Fibroblast of the aortic adventitia (primary cell): Measurements from ENCODE around the gene GPC4. TPM values are rescaled to one million over a fixed set of nuclear protein-coding genes. Genes with fewer than 3 reads are reported as not detected.

Experiments
- DNase-seq: peaks from one replicate; pipeline ENCODE4 v3.0.0-alpha.2; 2010; ENCODE audit warnings: low read depth
- H3K4me3 ChIP-seq: 2 replicates; pipeline ENCODE4 v1.5.1; 2011; ENCODE audit warnings: low read depth, mild to moderate bottlenecking, control low read depth, low read length, moderate library complexity
- CTCF ChIP-seq: IDR thresholded peaks from 2 replicates; pipeline ENCODE4 v1.5.1; 2011; ENCODE audit warnings: mild to moderate bottlenecking, low read length, control low read depth, inconsistent platforms; ENCODE audit not compliant: insufficient read depth
- total RNA-seq: library from RNA; depleted of rRNA; stranded (reverse); fragments of >200 nt; gene quantifications from 2 replicates; pipeline ENCODE4 v1.2.3, GENCODE V29; 2012; ENCODE audit warnings: low replicate concordance

Gene GPC4
- total RNA-seq, 1 donor, result 0.54 TPM

- no peak for DNase-seq
- no peak overlapping the region for H3K4me3 ChIP-seq
- TF ChIP-seq CTCF, result no peak
These were observed 30.8 kb downstream of the GPC4 start for GRCh38 chrX:133384454-133384853.

DNA sequence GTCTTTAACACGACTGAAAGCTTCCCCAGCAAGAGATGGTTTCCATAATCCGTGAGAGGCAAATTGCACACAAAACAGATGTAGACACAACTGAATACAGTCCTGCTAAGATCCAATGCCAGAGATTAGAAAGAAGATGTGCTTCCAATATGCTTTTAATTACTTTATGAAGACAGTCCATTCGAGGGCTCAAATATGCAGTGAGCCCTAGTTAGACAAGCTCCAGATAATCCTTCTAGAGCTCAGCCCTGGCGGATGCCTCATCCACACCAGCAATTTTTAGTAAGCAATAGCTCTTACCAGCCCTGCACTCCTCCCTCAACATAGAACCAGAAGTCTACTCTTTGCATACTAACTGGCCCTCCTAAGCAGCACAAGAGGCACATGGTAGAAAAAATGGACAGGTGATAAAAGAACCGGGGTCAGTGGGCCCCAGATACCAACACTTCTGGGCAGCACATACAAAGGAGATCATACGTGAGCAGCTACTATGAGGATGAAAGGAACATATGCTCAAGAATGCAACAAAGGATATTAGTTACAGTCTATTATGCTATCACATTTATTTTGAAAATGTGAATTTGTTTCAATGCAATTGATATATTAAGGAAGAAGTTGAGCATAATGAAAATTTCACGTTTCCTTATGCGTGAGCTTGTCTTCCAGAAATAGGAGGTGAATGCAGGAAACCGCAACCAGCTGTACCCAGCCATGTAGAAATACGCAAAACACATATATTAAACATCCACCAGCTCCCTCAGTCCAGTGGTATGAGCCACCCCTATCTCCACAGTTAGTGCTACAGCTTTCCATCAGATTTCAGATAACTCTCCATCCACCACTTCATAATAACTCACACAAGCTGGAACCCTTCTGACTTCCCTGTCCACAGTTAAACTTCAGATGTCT is 34.3 kb downstream of the GPC4 start:
- H3K4me3 ChIP-seq, result no peak overlapping the region
- no peak for TF ChIP-seq CTCF
- no peak for DNase-seq

GRCh38 chrX:133376422-133376821 is 38.9 kb downstream of the GPC4 start:
- no peak overlapping the region for H3K4me3 ChIP-seq
- no peak for TF ChIP-seq CTCF
- no peak for DNase-seq

- H3K4me3 ChIP-seq, result no peak overlapping the region
- TF ChIP-seq CTCF, result no peak
- DNase-seq, result no peak
These were observed 39.5 kb downstream of the GPC4 start for GRCh38 chrX:133375615-133376340.

DNA sequence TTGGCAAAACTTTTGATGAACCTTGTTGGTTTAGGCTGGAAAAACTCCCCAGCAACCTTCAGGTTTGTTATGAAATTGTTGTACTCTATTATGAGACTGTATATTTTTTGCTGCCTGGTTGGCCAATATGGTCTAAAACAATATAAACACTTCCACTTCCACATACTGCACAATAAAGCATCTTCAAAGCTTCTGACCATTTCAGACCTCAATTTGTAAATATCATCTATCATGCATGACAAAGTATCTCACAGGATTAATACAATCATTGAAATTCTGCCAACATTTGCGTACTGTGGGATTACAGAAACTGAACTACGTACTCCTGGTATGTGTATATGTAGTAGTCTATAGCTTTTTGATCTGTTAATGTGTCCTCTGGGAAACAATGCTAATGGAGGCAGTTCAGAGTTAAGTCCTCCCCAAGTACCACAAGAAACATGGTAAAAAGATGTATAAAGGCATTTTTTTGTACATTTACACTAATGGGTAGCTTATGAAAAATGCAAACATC is 40.4 kb downstream of the GPC4 start:
- TF ChIP-seq CTCF, result no peak
- no peak overlapping the region for H3K4me3 ChIP-seq
- no peak for DNase-seq

GRCh38 chrX:133373386-133374079 is 41.8 kb downstream of the GPC4 start:
- DNase-seq, result no peak
- TF ChIP-seq CTCF, result no peak
- H3K4me3 ChIP-seq, result no peak overlapping the region
